Stomach (tissue), 9 donors: Measurements from ENCODE around the gene PLEKHF1. TPM values are rescaled to one million over a fixed set of nuclear protein-coding genes. Genes with fewer than 3 reads are reported as not detected.

ENCODE experiments used
- DNase-seq, 2 donors: peaks; one replicate each; pipeline versions ENCODE4 v3.0.0 to v3.0.0-alpha.2; 2013 to 2019
- H3K27ac ChIP-seq, 5 donors: fragments of 200-600 bp in 4 of 5; sonication (generic) in 4 of 5; one replicate each; pipeline ENCODE4 v1.5.1; 2013 to 2019; ENCODE audit warnings: mild to moderate bottlenecking in 1 of 5, moderate library complexity in 1 of 5
- H3K27me3 ChIP-seq, 3 donors: fragments of 200-600 bp; sonication (generic); one replicate each; pipeline ENCODE4 v1.5.1; 2017 to 2019; ENCODE audit warnings: mixed run types in 1 of 3
- H3K36me3 ChIP-seq, 4 donors: fragments of 200-600 bp; sonication (generic); 1 replicate in 3 of 4; 2 replicates in 1 of 4; pipeline ENCODE4 v1.5.1; 2016 to 2019
- H3K4me1 ChIP-seq, 4 donors: fragments of 200-600 bp; sonication (generic); one replicate each; pipeline ENCODE4 v1.5.1; 2016 to 2019
- H3K4me3 ChIP-seq, 4 donors: fragments of 200-600 bp; sonication (generic) in 3 of 4; one replicate each; pipeline ENCODE4 v1.5.1; 2016 to 2019; ENCODE audit warnings: mild to moderate bottlenecking in 1 of 4
- H3K9me3 ChIP-seq, 4 donors: fragments of 200-600 bp; sonication (generic); one replicate each; pipeline ENCODE4 v1.5.1; 2016 to 2019
- EP300 ChIP-seq: sonication (generic); formaldehyde crosslinking; IDR thresholded peaks from one replicate; pipeline ENCODE4 v1.6.1; 2017; ENCODE audit warnings: antibody characterized with exemption
- POLR2A ChIP-seq, 4 donors: fragments of 450-650 bp; IDR thresholded peaks; one replicate each; pipeline ENCODE4 v1.6.1; 2016; ENCODE audit warnings: antibody characterized with exemption in 4 of 4, control low read depth in 2 of 4, mild to moderate bottlenecking in 1 of 4, moderate library complexity in 1 of 4
- POLR2AphosphoS5 ChIP-seq, 3 donors: sonication (generic); formaldehyde crosslinking; IDR thresholded peaks; one replicate each; pipeline ENCODE4 v1.6.1; 2016; ENCODE audit warnings: antibody characterized with exemption in 3 of 3
- WGBS, 5 donors: extraction: QIAGEN DNeasy Blood & Tissue Kit in 3 of 5; methylation state at CpG; one replicate each; pipeline versions ENCODE4 v1.1.5 to v1.1.7; 2013 to 2018; 5-methylcytosine and 5-hydroxymethylcytosine counted together
- intact Hi-C: fragments of 100-400 bp; cut with DNase I; formaldehyde crosslinking; loops from one replicate; pipeline ENCODE4 v1.15.1; 2023; ENCODE audit warnings: low total_unique reads
- polyA plus RNA-seq, 3 donors: library from polyadenylated mRNA; stranded (reverse); fragments of 200-250 nt; gene quantifications; one replicate each; pipeline ENCODE4 v1.2.3, GENCODE V29; 2013
- total RNA-seq, 5 donors: library from RNA; depleted of rRNA; stranded (reverse); fragments of >200 nt; gene quantifications; one replicate each; pipeline versions ENCODE4 v1.1.0 to v1.2.3, GENCODE V29; 2014 to 2016
- TF ChIP-seq, protein P1 (sequence below), 7 experiments: fragments of 450-650 bp in 4 of 7; fragments of 200-600 bp in 3 of 7; sonication (generic) in 3 of 7; IDR thresholded peaks; one replicate each; pipeline ENCODE4 v1.5.1; 2016 to 2019; ENCODE audit warnings: antibody characterized with exemption in 7 of 7, control low read depth in 2 of 7, mild to moderate bottlenecking in 1 of 7
- donor health status: healthy with polysubstance abuse.
- donor health status: Bipolar disorder and iron deficiency.
- donor health status: healthy.

Gene PLEKHF1
- total and polyA plus RNA-seq, 8 donors, result 1.8 to 13.6 (median 6.4) TPM

GRCh38 chr19:29694669-29695627 is 29.7 kb downstream of the PLEKHF1 start:
- Histone ChIP-seq H3K27ac (no peak overlapping the region), H3K9me3 (peaks cover 0 to 11% (median 7%) of the 10 kb centered on the region in 4 donors), H3K27me3 (no peaks in the 10 kb centered on the region), H3K4me3 (no peak overlapping the region), H3K36me3 (no peaks in the 10 kb centered on the region), H3K4me1 (peaks cover 0 to 11% (median 8%) of the 10 kb centered on the region in 4 donors)
- WGBS, 5 donors, result 61 to 73% (median 69%) methylated on average over 9 to 19 of the region's 19 CpGs
- TF ChIP-seq POLR2AphosphoS5 (IDR thresholded peaks at IDR 0.05), result peak in 2 of 3 donors; percentile 32 to 51
- TF ChIP-seq POLR2A (IDR thresholded peaks at IDR 0.05), result no peak
- no peak for TF ChIP-seq EP300
- TF ChIP-seq, protein P1, sequence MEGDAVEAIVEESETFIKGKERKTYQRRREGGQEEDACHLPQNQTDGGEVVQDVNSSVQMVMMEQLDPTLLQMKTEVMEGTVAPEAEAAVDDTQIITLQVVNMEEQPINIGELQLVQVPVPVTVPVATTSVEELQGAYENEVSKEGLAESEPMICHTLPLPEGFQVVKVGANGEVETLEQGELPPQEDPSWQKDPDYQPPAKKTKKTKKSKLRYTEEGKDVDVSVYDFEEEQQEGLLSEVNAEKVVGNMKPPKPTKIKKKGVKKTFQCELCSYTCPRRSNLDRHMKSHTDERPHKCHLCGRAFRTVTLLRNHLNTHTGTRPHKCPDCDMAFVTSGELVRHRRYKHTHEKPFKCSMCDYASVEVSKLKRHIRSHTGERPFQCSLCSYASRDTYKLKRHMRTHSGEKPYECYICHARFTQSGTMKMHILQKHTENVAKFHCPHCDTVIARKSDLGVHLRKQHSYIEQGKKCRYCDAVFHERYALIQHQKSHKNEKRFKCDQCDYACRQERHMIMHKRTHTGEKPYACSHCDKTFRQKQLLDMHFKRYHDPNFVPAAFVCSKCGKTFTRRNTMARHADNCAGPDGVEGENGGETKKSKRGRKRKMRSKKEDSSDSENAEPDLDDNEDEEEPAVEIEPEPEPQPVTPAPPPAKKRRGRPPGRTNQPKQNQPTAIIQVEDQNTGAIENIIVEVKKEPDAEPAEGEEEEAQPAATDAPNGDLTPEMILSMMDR (IDR thresholded peaks at IDR 0.05), result peak in 5 of 7 experiments; percentile 56 to 89 (median 87)
- intact Hi-C loops, result no loop called here
- peak; percentile 82 to 91 for DNase-seq

DNA sequence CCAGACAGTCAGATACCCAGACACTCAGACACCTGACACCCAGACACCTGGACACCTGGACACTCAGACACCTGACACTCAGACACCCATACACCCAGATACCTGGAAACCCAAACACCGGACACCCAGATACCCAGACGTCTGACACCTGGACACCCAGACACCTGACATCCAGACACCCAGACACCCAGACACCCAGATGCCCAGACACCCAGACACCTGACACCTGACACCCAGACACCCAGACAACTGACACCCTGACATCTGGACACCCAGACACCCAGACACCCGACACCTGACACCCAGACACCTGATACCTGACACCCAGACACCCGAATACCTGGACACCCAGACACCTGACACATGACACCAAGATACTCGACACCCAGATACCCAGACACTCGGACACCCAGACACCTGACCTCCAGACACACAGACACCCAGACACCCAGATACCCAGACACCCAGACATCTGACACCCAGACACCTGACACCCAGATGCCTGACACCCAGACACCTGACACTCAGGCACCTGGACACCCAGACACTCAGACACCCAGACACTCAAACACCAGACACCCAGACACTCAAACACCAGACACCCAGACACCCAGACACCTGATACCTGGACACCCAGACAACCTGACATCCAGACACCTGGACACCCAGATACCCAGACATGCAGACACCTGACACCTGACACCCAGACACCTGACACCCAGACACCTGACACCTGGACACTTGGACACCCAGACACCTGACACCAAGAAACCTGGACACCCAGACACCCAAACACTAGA is 30.7 kb downstream of the PLEKHF1 start:
- H3K36me3 ChIP-seq, result peaks cover 0 to 4% (median under 1%) of the 10 kb centered on the region in 4 donors
- no peak overlapping the region for H3K4me3 ChIP-seq
- H3K27ac ChIP-seq, result no peak overlapping the region
- no peaks in the 10 kb centered on the region for H3K27me3 ChIP-seq
- 81 to 90% (median 88%) methylated on average over 6 of the region's 6 CpGs for whole genome bisulfite sequencing, 5 donors
- DNase-seq, result no peak
- peaks cover 0 to under 1% (median under 1%) of the 10 kb centered on the region in 4 donors for H3K9me3 ChIP-seq
- intact Hi-C loops, result no loop called here
- no peak for TF ChIP-seq POLR2AphosphoS5 (IDR thresholded peaks at IDR 0.05)
- no peak for TF ChIP-seq POLR2A (IDR thresholded peaks at IDR 0.05)
- TF ChIP-seq, protein P1 (IDR thresholded peaks at IDR 0.05), result no peak
- TF ChIP-seq EP300, result no peak
- peaks cover 0 to 11% (median 8%) of the 10 kb centered on the region in 4 donors for H3K4me1 ChIP-seq

DNA sequence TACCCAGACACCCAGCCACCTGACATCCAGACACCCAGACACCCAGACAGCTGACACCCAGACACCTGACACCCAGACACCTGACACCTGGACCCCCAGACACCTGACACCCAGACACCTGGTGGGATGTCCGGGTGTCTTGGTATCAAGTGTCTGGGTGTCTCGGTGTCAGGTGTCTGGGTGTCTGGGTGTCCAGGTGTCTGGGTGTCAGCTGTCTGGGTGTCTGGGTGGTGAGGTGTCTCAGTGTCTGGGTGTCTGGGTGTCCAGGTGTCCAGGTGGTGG is 31.2 kb downstream of the PLEKHF1 start:
- intact Hi-C loops, result no loop called here
- Histone ChIP-seq H3K9me3 (no peaks in the 10 kb centered on the region), H3K27ac (no peak overlapping the region), H3K27me3 (no peaks in the 10 kb centered on the region), H3K4me3 (no peak overlapping the region), H3K36me3 (peaks cover 0 to 9% (median 2%) of the 10 kb centered on the region in 4 donors), H3K4me1 (peaks cover 0 to 11% (median 8%) of the 10 kb centered on the region in 4 donors)
- WGBS, 5 donors, result 48 to 93% (median 83%) methylated on average over 2 of the region's 2 CpGs; no CpG with 5 or more reads in 1 of the 5 donors
- TF ChIP-seq POLR2AphosphoS5 (IDR thresholded peaks at IDR 0.05) (no peak), POLR2A (IDR thresholded peaks at IDR 0.05) (no peak), EP300 (no peak)
- DNase-seq, result no peak

DNA sequence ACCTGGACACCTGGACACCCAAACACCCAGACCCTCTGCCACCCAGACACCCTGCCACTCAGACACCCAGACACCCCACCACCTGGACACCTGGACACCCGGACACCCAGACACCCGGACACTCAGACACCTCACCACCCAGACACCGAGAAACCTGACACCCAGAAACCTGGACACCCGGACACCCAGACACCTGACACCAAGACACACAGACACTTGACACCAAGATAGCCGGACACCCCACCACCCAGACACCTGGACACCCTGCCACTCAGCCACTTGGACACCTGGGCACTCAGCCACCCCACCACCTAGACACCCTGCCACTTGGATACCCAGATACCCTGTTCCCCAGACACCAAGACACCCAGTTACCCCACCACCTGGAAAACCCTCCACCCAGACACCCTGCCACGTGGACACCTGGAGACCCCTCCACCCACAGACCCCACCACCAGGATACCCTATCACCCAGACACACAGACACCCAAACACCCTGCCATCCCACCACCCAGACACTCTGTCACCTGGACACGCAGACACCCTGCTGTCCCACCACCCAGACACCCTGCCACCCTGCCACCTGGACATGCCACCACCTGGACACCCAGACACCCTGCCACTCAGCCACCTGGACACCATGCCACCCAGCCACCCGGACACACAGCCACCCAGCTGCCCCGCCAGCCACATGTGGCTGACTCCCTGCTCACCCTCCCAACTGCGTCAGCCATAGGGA is 32.4 kb downstream of the PLEKHF1 start:
- peaks cover 0 to 11% (median 8%) of the 10 kb centered on the region in 4 donors for H3K4me1 ChIP-seq
- intact Hi-C loops, result no loop called here
- H3K9me3 ChIP-seq, result no peaks in the 10 kb centered on the region
- no peak overlapping the region for H3K4me3 ChIP-seq
- H3K27ac ChIP-seq, result no peak overlapping the region
- H3K27me3 ChIP-seq, result no peaks in the 10 kb centered on the region
- TF ChIP-seq EP300 (no peak), POLR2AphosphoS5 (IDR thresholded peaks at IDR 0.05) (no peak), POLR2A (IDR thresholded peaks at IDR 0.05) (no peak)
- TF ChIP-seq, protein P1 (IDR thresholded peaks at IDR 0.05), result no peak
- no peak for DNase-seq
- WGBS, 5 donors, result 69 to 85% (median 80%) methylated on average over 5 to 10 of the region's 10 CpGs
- H3K36me3 ChIP-seq, result peaks cover 6 to 21% (median 13%) of the 10 kb centered on the region in 4 donors
